ENCODE measurements around the gene HDHD5. TPM values are rescaled to one million over a fixed set of nuclear protein-coding genes. Genes with fewer than 3 reads are reported as not detected.

The HDHD5 gene
- total RNA-seq, 1 experiment from 2014 or later, result 33.5 TPM

GRCh38 chr22:17121233-17122195 is 37.6 kb downstream of the HDHD5 start, which contains the start of gene TMEM121B:
Gene TMEM121B, minus strand, starts transcription at chr22:17121360. Its CDS starts 233 bp downstream, at chr22:17121127.
- peak; percentile 8 for DNase-seq (ENCODE audit: extremely low read depth, low read depth)

- no peak for DNase-seq (ENCODE audit: extremely low read depth, low read depth)
These were observed 38.3 kb downstream of the HDHD5 start for GRCh38 chr22:17120711-17121232.

DNA sequence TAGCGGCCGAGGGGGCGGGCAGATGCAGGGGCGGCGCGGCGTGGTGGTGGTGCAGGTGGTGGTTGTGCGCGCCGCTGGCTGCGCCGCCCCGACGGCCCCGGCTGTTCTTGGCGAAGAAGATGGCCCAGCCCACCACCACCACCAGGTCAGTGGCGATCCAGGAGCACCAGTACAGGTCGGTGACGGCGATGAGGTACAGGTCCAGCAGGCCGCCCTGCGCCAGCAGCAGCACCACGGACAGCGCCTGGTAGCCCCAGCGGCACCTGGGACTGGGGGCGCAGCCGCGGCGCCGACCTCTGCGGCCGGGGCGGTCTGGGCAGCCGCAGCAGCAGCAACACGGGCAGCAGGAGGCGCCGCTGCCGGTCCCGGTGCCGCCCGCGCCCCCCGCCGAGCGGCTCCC is 38.8 kb downstream of the HDHD5 start:
- DNase-seq (ENCODE audit: extremely low read depth, low read depth), result peak; percentile 40

GRCh38 chr22:17119481-17120202 is 39.4 kb downstream of the HDHD5 start:
- no peak for DNase-seq (ENCODE audit: extremely low read depth, low read depth)

DNA sequence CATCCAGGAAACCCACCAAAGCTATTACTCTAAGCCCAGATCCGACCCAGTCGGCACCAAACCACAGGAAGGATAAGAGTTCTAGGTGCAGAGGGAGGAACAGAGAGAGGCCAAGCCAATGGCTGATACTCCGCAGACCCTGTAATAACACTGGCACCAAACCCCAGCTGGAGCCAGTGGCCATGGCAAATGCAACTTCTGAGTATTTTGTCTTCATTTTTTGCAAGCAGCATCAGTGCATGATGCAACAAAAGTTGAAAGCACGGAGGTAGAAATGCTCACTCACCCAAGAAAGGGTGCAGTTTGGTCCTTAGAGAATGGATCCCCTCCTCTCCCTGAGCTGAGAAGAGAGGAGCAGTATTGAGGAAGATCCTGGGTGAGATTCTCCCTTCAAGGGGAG is 40.7 kb downstream of the HDHD5 start:
- no peak for DNase-seq (ENCODE audit: extremely low read depth, low read depth)

DNA sequence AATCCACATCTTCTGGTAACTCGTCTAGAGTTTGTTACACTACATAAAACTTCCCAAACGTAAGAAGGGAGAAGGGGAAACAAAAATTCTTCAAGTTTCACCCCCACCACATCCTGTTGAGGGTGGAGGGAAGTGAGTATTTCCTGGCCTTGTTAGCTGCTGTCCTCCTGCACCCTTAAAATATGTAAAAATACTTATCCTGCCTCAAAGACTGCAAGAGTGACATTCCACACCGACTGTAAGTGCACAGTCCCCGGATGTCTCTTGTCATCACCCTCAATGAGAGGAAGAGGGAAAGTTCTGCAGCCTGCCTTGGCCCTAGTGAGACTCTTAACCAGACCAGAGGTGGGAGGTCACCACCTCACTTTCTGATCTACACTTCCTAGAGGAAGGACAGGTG is 41.2 kb downstream of the HDHD5 start:
- DNase-seq (ENCODE audit: extremely low read depth, low read depth), result no peak

GRCh38 chr22:17117400-17117799 is 41.7 kb downstream of the HDHD5 start:
- DNase-seq (ENCODE audit: extremely low read depth, low read depth), result no peak

- no peak for DNase-seq (ENCODE audit: extremely low read depth, low read depth)
These were observed 42.3 kb downstream of the HDHD5 start for GRCh38 chr22:17116572-17117330.

- DNase-seq (ENCODE audit: extremely low read depth, low read depth), result no peak
These were observed 43.0 kb downstream of the HDHD5 start for GRCh38 chr22:17115945-17116565.

GRCh38 chr22:17115236-17115635 is 43.8 kb downstream of the HDHD5 start:
- DNase-seq (ENCODE audit: extremely low read depth, low read depth), result no peak

- DNase-seq (ENCODE audit: extremely low read depth, low read depth), result no peak
These were observed 44.2 kb downstream of the HDHD5 start for GRCh38 chr22:17114898-17115235.

- DNase-seq (ENCODE audit: extremely low read depth, low read depth), result no peak
These were observed 44.7 kb downstream of the HDHD5 start for GRCh38 chr22:17114173-17114897.

DNA sequence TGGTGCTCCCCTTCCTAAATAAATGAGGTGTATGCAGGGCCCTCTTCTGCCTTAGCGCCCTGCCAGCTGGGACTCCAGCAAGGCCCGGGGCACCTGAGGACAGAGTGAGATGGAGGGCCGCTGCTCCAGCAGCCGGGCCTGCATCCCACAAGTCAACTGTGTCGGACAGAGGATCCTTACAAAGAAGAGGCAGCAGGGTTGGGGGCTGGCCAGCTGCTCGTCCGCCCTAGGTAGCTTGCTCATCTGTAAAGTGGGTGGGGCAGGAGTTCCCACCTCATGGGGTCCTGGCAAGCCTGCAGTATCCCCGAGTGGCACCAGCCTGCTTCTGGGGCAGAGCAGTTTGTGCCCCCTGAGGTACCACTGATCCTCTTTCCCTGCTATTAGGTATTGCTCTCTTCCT is 45.5 kb downstream of the HDHD5 start:
- no peak for DNase-seq (ENCODE audit: extremely low read depth, low read depth)

- DNase-seq (ENCODE audit: extremely low read depth, low read depth), result no peak
These were observed 46.5 kb downstream of the HDHD5 start for GRCh38 chr22:17112491-17113042.

DNA sequence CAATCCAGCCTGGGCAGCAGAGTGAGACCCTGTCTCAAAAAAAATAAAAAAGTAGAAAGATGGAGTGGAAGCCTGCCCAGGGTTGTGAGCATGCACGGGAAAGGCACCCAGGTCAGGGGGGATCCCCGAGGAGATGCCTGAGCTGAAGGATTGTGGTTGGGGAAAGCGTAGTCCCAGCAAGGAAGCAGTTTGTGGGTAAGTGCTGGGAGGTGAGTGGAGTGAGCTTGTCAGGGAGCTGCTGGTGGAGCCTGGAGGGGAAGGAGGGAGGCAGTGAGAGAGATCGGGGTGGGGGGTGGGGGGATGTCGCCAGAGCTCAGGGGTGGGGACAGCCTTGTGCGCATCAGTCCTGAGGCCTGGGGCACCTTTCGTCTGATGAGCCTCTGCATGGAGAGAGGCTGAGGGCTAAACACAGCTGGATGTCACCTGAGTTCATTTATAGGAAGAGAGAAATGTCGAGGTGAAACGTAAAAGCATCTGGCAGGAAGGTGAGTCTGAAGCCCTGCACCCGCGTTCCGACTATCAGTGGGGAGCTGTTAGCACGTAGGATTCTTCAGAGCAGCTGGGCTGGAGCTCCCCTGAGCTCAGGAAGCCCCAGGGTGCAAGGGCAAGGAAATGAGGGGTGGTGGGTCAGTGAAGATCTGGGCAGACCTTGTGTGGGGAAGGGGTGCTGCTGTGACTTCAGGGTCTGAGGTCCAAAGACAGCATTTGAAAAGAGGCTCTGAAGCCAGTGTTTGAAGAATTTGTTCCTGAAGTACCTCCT is 48.1 kb downstream of the HDHD5 start:
- no peak for DNase-seq (ENCODE audit: extremely low read depth, low read depth)

- no peak for DNase-seq (ENCODE audit: extremely low read depth, low read depth)
These were observed 49.1 kb downstream of the HDHD5 start for GRCh38 chr22:17109976-17110375.

DNA sequence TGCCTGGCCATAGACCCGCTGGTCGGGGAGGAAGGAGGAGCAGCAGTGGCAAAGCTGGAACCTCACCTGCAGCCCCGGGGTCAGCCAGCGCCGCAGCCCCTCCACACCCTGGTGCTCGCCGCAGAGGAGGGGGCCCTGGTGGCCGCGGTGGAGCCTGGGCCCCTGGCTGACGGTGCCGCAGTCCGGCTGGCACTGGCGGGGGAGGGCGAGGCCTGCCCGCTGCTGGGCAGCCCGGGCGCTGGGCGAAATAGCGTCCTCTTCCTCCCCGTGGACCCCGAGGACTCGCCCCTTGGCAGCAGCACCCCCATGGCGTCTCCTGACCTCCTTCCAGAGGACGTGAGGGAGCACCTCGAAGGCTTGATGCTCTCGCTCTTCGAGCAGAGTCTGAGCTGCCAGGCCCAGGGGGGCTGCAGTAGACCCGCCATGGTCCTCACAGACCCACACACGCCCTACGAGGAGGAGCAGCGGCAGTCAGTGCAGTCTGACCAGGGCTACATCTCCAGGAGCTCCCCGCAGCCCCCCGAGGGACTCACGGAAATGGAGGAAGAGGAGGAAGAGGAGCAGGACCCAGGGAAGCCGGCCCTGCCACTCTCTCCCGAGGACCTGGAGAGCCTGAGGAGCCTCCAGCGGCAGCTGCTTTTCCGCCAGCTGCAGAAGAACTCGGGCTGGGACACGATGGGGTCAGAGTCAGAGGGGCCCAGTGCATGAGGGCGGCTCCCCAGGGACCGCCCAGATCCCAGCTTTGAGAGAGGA is 49.8 kb downstream of the HDHD5 start:
- no peak for DNase-seq (ENCODE audit: extremely low read depth, low read depth)
